Measurements from ENCODE around the gene SDS.
"Not testable (repeated sequence)": the region's sequence is repeated elsewhere in the genome, so short reads cannot be mapped to it uniquely, and the experiment has no call there.

The SDS gene

DNA sequence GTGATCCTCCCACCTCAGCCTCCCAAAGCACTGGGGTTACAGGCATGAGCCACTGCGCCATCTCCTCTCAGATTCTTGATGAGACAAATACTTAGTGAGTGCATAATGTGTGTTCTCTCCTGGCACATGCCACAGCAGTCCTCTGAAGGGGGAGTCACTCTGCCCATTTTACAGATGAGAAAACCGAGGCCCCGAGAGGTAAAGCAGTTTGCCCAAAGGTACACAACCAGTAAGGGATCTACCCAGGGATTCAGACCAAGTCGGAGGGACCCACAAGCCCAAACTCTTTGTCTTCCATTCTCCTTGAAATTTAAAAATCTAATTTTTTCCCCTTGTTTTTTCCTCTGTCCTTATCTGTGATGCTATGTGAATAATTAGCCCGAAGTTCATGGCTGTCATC is 39.0 kb downstream of the SDS start:
- no peak overlapping the region for H3K4me3 ChIP-seq (ENCODE audit: control insufficient read depth, low read depth, low read length)
- TF ChIP-seq, protein P1, sequence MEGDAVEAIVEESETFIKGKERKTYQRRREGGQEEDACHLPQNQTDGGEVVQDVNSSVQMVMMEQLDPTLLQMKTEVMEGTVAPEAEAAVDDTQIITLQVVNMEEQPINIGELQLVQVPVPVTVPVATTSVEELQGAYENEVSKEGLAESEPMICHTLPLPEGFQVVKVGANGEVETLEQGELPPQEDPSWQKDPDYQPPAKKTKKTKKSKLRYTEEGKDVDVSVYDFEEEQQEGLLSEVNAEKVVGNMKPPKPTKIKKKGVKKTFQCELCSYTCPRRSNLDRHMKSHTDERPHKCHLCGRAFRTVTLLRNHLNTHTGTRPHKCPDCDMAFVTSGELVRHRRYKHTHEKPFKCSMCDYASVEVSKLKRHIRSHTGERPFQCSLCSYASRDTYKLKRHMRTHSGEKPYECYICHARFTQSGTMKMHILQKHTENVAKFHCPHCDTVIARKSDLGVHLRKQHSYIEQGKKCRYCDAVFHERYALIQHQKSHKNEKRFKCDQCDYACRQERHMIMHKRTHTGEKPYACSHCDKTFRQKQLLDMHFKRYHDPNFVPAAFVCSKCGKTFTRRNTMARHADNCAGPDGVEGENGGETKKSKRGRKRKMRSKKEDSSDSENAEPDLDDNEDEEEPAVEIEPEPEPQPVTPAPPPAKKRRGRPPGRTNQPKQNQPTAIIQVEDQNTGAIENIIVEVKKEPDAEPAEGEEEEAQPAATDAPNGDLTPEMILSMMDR (IDR thresholded peaks at IDR 0.05; ENCODE audit: control insufficient read depth, insufficient read depth, low read depth, low read length, missing control alignments): no peak
- no peak for DNase-seq (ENCODE audit: low read depth)

DNA sequence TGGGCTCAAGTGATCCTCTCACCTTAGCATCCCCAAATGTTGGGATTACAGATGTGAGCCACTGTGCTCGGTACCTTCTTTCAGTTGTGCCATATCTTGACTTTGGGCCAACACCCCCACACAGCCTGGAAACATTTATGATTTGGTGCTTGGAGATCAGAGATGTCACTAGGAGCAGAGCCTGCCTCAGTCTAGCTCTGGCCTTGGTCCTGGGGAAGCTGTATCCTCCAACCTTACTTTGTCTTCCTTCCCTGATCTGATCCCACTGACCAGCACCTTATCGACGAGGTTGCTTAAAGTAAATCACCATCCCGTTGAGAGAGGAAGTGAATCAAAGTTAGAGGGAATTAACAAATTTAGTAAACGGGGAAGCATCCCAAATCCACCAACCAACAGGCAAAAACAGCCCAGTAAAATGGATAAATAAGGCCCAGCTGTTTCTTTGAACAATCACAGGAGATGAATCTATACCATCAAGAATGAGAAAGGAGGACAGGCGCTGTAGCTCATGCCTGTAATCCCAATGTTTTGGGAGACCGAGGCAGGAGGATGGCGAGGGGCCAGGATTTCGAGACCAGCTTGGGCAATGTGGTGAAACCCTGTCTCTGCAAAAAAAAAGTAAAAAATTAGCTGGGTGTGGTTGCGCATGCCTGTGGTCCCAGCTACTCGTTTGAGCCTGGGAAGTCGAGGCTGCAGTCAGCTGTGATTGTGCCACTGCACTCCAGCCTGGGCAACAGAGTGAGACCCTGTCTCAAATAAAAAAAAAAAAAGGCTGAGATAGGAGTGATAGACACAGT is 41.9 kb downstream of the SDS start:
- peak; percentile 27 for DNase-seq (ENCODE audit: low read depth)
- TF ChIP-seq, protein P1 (IDR thresholded peaks at IDR 0.05; ENCODE audit: control insufficient read depth, insufficient read depth, low read depth, low read length, missing control alignments): no peak
- no peak overlapping the region for H3K4me3 ChIP-seq (ENCODE audit: control insufficient read depth, low read depth, low read length)

DNA sequence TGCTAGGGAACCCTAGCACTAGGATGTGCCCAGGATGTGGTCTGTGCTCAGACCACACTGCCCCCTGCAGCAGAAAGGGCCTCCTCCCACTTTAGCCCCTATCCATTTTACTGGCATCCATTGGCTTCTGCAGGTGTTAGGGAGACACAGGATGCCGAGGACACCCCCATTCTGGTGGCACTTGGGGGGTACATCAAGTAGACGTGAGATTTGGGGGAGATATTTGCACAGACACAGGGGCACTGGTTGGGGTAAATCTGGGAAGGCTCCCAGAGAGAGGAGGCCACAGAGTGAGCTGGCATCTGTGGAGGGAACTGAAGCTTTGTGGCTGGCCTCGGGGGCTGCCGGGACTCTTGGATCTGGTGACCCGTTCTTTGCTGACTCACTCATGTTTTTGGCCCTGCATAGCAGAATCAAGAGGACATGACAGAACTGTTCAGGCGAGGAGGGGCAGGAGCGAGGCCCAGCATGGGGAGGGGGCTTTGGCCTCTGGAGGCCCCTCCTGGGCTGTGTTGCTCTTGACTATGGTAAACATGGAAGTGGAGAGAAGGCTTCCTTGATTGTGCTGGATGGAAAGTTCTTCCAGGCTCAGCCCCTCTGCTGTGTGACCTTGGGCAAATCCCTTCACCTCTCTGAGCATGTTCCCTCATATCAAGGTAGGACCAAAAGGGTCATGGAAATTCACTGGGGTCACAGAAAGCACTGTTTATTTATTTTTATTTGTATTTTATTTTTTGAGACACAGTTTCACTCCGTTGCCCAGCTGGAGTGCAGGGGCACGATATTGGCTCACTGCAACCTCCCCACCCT is 43.5 kb downstream of the SDS start:
- DNase-seq (ENCODE audit: low read depth): no peak
- no peak overlapping the region for H3K4me3 ChIP-seq (ENCODE audit: control insufficient read depth, low read depth, low read length)
- TF ChIP-seq, protein P1 (IDR thresholded peaks at IDR 0.05; ENCODE audit: control insufficient read depth, insufficient read depth, low read depth, low read length, missing control alignments): no peak

DNA sequence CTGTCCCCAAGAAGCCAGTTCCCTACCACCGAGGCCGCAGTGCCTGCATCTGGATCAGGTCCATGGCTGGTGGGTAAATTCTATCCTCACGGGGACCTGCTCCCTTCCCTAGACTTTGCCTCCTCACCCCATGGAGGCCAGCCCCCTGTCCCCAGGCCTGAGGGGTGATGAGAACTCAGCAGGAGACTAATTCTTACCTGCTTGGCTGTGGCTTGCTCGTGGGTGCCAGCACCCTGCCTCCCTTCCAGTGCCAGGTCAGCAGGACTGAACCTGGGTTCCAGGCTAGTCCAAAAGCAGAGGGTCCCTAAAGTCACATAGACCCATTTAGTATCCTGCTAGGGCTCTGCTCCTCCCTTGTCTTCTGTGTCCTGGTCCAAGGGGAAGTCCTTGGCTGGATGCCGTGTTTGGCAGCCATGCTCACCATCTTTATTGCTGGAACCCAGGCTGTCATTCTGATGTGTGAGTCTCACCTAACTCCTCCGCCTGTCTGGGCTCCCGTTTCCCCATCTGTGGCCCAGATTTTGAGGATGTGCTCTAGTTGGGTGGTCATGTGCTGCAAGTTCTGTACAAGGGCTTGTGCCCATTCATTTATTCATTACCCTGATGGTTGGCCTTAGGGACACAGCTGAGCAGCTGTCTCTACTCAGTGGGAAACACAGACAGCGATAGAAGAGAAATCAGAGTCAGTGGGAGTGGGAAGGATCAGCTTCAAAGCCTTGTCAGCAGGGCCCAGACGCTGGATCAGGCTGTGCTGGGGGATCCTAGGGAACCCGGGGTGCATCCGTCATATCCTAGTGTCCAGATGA is 44.4 kb downstream of the SDS start:
- TF ChIP-seq, protein P1 (IDR thresholded peaks at IDR 0.05; ENCODE audit: control insufficient read depth, insufficient read depth, low read depth, low read length, missing control alignments): no peak
- H3K4me3 ChIP-seq (ENCODE audit: control insufficient read depth, low read depth, low read length): peak overlapping the region; percentile 99
- no peak for DNase-seq (ENCODE audit: low read depth)

DNA sequence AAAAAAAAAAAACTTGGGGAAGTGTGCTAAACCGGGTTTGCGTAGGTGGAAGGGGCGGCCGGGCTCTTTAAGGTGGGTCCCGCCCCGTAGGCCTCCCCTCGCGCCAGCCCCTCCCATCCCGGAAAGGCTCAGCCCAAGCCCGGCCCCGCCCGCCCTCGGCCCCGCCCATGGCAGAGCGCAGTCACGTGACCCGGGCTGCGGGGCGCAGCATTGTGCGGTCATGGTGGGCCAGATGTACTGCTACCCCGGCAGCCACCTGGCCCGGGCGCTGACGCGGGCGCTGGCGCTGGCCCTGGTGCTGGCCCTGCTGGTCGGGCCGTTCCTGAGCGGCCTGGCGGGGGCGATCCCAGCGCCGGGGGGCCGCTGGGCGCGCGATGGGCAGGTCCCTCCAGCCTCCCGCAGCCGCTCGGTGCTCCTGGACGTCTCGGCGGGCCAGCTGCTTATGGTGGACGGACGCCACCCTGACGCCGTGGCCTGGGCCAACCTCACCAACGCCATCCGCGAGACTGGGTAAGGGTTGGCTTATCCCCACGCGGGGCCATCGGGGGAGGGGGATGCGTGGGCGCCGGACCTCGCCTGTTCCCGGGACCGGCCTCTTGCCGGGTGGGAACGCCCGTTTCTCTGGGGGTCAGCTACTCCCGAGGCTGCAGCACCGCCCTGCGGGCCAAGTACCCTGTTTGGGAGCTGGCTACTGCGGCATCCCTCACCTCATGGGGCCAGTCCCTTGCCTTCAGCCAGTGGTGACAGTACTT is 45.1 kb downstream of the SDS start, which contains the start of gene PLBD2:
Gene PLBD2, plus strand, starts transcription at position 207 of the 752 bp plus-strand sequence. Its CDS starts 14 bp downstream, at position 221.
- TF ChIP-seq, protein P1 (IDR thresholded peaks at IDR 0.05; ENCODE audit: control insufficient read depth, insufficient read depth, low read depth, low read length, missing control alignments): no peak
- DNase-seq (ENCODE audit: low read depth): peak; percentile 55
- peak within 1 kb of the TSS; percentile 99 for H3K4me3 ChIP-seq (ENCODE audit: control insufficient read depth, low read depth, low read length)

DNA sequence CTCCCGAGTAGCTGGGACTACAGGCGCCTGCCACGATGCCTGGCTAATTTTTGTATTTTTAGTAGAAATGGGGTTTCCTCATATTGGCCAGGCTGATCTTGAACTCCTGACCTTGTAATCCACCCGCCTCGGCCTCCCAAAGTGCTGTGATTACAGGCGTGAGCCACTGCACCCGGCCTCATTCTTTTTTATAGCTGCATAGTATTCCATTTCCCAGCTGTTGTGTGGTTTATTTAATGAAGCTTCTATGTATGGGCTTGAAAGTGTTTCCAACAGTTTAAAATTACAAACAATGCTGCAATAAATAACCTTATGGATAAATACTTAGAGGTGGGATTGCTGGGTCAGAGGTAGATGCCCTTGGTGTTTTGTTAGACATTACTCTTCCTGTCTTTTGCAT is 49.5 kb downstream of the SDS start:
- H3K4me3 ChIP-seq (ENCODE audit: control insufficient read depth, low read depth, low read length); DNase-seq (ENCODE audit: low read depth): not testable (repeated sequence)
